OCI-LY7 (cell line): ENCODE results near the gene STK32C. TPM values are rescaled to one million over a fixed set of nuclear protein-coding genes. Genes with fewer than 3 reads are reported as not detected.

Experiments used
- BruUV-seq: library from RNA; stranded (reverse); fragments of 400-500 nt; replicated peaks from 2 replicates; lab custom pipeline; 2021; lab: Mats Ljungman, UMichigan
- CTCF ChIA-PET: fragments of 300-600 bp; sonication (Branson Sonifier 250); formaldehyde crosslinking; loops from one replicate; lab custom pipeline; 2022; ENCODE audit warnings: antibody characterized with exemption; ENCODE audit not compliant: unreplicated experiment; lab: Charles Lee
- POLR2A ChIA-PET: fragments of 300-600 bp; sonication (Branson Sonifier 250); formaldehyde crosslinking; loops from one replicate; lab custom pipeline; 2022; ENCODE audit warnings: antibody characterized with exemption; lab: Charles Lee
- DNase-seq: peaks from one replicate; pipeline ENCODE4 v3.0.0-alpha.2; 2015; ENCODE audit warnings: low spot score
- H2AFZ ChIP-seq: fragments of 200-600 bp; sonication (generic), shearing (Covaris generic); 2 replicates; pipeline ENCODE4 v1.6.1; 2014; ENCODE audit warnings: mild to moderate bottlenecking, antibody characterized with exemption, low read length, moderate library complexity
- H3K27ac ChIP-seq: fragments of 200-600 bp; sonication (generic); 2 replicates; pipeline ENCODE4 v1.5.1; 2014; ENCODE audit warnings: mixed run types, low read depth, mild to moderate bottlenecking, moderate library complexity, low read length, inconsistent platforms; ENCODE audit not compliant: poor library complexity, severe bottlenecking
- H3K36me3 ChIP-seq: fragments of 200-600 bp; sonication (generic); 2 replicates; pipeline ENCODE4 v1.6.1; 2014; ENCODE audit warnings: mild to moderate bottlenecking, antibody characterized with exemption, low read length, moderate library complexity, mixed read lengths; ENCODE audit not compliant: insufficient read depth
- H3K4me1 ChIP-seq: fragments of 200-600 bp; sonication (generic); 2 replicates; pipeline ENCODE4 v1.5.1; 2014; ENCODE audit warnings: mild to moderate bottlenecking, low read length; ENCODE audit not compliant: insufficient read depth, poor library complexity, severe bottlenecking
- H3K4me2 ChIP-seq: fragments of 200-600 bp; sonication (generic); 2 replicates; pipeline ENCODE4 v1.6.1; 2014; ENCODE audit warnings: mild to moderate bottlenecking, low read length
- H3K4me3 ChIP-seq: fragments of 200-600 bp; sonication (generic); 2 replicates; pipeline ENCODE4 v1.5.1; 2014; ENCODE audit warnings: mild to moderate bottlenecking, low read depth, low read length; ENCODE audit not compliant: poor library complexity, severe bottlenecking
- H3K79me2 ChIP-seq: fragments of 200-600 bp; sonication (generic); 2 replicates; pipeline ENCODE4 v1.6.1; 2016; ENCODE audit warnings: low read depth, mild to moderate bottlenecking, low read length, moderate library complexity, mixed read lengths; ENCODE audit not compliant: insufficient read depth
- H3K9me2 ChIP-seq: fragments of 200-600 bp; sonication (generic); 2 replicates; pipeline ENCODE4 v1.6.1; 2016; ENCODE audit warnings: mild to moderate bottlenecking, low read length, mixed read lengths; ENCODE audit not compliant: insufficient read depth
- H3K9me3 ChIP-seq: fragments of 200-600 bp; sonication (generic); 2 replicates; pipeline ENCODE4 v1.6.1; 2014; ENCODE audit warnings: mild to moderate bottlenecking, mixed run types, low read length, mixed read lengths
- H4K20me1 ChIP-seq: fragments of 200-600 bp; sonication (generic); 2 replicates; pipeline ENCODE4 v1.6.1; 2014; ENCODE audit warnings: mild to moderate bottlenecking, antibody characterized with exemption, low read length, moderate library complexity, mixed read lengths; ENCODE audit not compliant: insufficient read depth
- EZH2phosphoT487 ChIP-seq: fragments of 200-600 bp; sonication (generic); IDR thresholded peaks from 2 replicates; pipeline ENCODE4 v1.6.1; 2018; ENCODE audit warnings: low read depth, borderline replicate concordance, mild to moderate bottlenecking, mixed run types, antibody characterized with exemption, low read length, moderate library complexity, mixed read lengths
- intact Hi-C: fragments of 100-400 bp; cut with micrococcal nuclease; formaldehyde crosslinking; loops from one replicate; pipeline ENCODE4 v1.10.0; 2022; ENCODE audit not compliant: unreplicated experiment
- total RNA-seq, 2 experiments: library from RNA; depleted of rRNA in 1 of 2; stranded (reverse); fragments of >200 nt in 1 of 2; shearing (Covaris generic) in 1 of 2; gene quantifications; 2 replicates each; pipeline ENCODE4 v1.2.3, GENCODE V29; 2014 to 2022
- TF ChIP-seq, protein P1 (sequence below): fragments of 200-600 bp; sonication (generic); conservative IDR thresholded peaks from 2 replicates; pipeline ENCODE4 v1.5.1; 2014; ENCODE audit warnings: mild to moderate bottlenecking, antibody characterized with exemption, low read length, moderate library complexity, mixed read lengths

STK32C gene
- total RNA-seq, 2 experiments from 2014 or later, result 13.1 to 30.4 TPM

DNA sequence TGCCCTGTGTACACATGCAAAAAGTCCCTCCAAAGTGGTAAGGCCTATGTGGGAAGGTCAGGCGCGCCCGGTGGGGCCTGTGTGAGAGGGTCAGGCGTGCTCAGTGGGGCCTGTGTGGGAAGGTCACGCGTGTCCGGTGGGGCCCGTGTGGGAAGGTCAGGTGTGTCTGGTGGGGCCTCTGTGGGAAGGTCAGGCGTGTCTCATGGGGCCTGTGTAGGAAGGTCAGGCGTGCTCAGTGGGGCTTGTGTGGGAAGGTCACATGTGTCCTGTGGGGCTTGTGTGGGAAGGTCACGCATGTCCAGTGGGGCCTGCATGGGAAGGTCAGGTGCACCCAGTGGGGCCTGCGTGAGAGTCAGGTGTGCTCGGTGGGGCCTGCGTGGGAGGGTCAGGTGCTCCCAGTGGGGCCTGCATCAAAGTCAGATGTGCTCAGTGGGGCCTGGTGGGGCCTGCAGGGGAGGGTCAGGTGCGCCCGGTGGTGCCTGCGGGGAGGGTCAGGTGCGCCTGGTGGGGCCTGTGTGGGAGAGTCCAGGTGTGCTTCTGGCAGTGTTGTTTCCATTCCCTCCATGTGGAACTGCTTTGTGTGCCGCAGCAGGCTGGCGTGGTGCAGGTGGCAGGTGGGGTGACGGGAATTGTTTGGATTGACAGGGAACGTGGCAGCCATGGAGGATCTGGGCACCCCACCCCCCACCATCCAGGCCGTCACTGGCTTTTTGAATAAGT lies 39.6 kb upstream of the STK32C start:
- H3K4me2 ChIP-seq, result no peak overlapping the region
- TF ChIP-seq EZH2phosphoT487, result no peak
- TF ChIP-seq, protein P1, sequence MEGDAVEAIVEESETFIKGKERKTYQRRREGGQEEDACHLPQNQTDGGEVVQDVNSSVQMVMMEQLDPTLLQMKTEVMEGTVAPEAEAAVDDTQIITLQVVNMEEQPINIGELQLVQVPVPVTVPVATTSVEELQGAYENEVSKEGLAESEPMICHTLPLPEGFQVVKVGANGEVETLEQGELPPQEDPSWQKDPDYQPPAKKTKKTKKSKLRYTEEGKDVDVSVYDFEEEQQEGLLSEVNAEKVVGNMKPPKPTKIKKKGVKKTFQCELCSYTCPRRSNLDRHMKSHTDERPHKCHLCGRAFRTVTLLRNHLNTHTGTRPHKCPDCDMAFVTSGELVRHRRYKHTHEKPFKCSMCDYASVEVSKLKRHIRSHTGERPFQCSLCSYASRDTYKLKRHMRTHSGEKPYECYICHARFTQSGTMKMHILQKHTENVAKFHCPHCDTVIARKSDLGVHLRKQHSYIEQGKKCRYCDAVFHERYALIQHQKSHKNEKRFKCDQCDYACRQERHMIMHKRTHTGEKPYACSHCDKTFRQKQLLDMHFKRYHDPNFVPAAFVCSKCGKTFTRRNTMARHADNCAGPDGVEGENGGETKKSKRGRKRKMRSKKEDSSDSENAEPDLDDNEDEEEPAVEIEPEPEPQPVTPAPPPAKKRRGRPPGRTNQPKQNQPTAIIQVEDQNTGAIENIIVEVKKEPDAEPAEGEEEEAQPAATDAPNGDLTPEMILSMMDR, result no peak
- no peak overlapping the region for H3K27ac ChIP-seq
- H2AFZ ChIP-seq, result no peak overlapping the region
- peaks cover 5% of the 10 kb centered on the region for H3K36me3 ChIP-seq
- no peaks in the 10 kb centered on the region for H3K79me2 ChIP-seq
- peaks cover 7% of the 10 kb centered on the region for H3K4me1 ChIP-seq
- H4K20me1 ChIP-seq, result no peaks in the 10 kb centered on the region
- BruUV-seq, result no TSS peak
- ChIA-PET CTCF (no interaction called here), POLR2A (no interaction called here)
- no peaks in the 10 kb centered on the region for H3K9me3 ChIP-seq
- no peaks in the 10 kb centered on the region for H3K9me2 ChIP-seq
- intact Hi-C loops, result no loop called here
- H3K4me3 ChIP-seq, result no peak overlapping the region
- no peak for DNase-seq

DNA sequence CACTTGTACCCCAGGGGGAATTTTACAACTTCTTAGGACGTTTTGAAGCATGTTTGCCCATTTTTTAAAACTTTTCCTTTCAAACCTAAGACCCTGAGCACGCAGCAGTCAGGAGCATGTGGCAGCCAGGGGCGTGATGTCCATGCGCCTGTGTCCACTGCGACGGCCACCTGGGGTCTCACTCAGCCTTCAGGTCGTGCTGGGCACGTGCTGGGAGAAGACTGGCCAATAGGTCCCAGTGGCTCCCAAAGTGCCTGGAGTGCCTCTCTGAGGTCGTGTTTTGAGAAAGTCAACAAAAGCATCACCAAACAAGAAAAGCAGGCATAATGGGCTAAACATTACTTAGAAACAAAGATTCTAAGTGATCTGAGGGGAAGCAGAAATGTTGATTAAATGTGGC lies 39.1 kb upstream of the STK32C start:
- Histone ChIP-seq H2AFZ (no peak overlapping the region), H3K27ac (no peak overlapping the region), H3K79me2 (no peaks in the 10 kb centered on the region), H3K9me3 (no peaks in the 10 kb centered on the region), H3K9me2 (no peaks in the 10 kb centered on the region), H3K4me1 (peaks cover 9% of the 10 kb centered on the region), H4K20me1 (no peaks in the 10 kb centered on the region), H3K4me3 (no peak overlapping the region), H3K36me3 (peaks cover 8% of the 10 kb centered on the region), H3K4me2 (no peak overlapping the region)
- no peak for TF ChIP-seq EZH2phosphoT487
- TF ChIP-seq, protein P1, result no peak
- CTCF ChIA-PET, result no interaction called here
- intact Hi-C loops, result no loop called here
- no peak for DNase-seq
- POLR2A ChIA-PET, result no interaction called here
- BruUV-seq, result no TSS peak

DNA sequence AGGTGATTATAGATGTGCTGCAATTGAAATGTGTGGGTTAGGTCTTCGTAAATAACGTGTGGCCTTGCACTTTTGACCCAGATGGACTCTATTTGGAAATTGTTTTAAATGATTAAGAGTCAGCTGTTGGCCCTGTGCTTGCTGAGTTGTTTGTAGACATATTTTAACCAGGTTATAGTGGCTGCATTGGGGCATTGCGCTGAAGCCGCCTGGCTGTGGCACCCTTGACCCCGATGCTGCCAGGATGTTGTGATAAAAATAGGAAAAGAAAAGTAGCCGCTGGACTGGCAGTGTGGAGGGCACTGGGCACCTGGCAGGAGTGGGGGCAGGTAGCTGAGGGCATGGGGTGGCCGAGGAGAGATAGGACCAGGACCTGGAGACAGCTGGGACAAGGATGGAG lies 37.6 kb upstream of the STK32C start:
- Histone ChIP-seq H3K79me2 (no peaks in the 10 kb centered on the region), H3K36me3 (peaks cover 8% of the 10 kb centered on the region), H3K4me2 (no peak overlapping the region), H3K4me3 (no peak overlapping the region), H3K27ac (no peak overlapping the region), H2AFZ (no peak overlapping the region), H3K9me3 (no peaks in the 10 kb centered on the region), H3K4me1 (peaks cover 21% of the 10 kb centered on the region), H3K9me2 (no peaks in the 10 kb centered on the region), H4K20me1 (no peaks in the 10 kb centered on the region)
- ChIA-PET POLR2A (no interaction called here), CTCF (no interaction called here)
- no peak for DNase-seq
- intact Hi-C loops, result no loop called here
- TF ChIP-seq, protein P1, result no peak
- no peak for TF ChIP-seq EZH2phosphoT487
- BruUV-seq, result no TSS peak
